Stomach (tissue), 4 donors: ENCODE data around the gene R3HDML.

Source experiments
- CTCF ChIP-seq, 7 experiments: fragments of 450-650 bp in 4 of 7; fragments of 200-600 bp in 3 of 7; sonication (generic) in 3 of 7; IDR thresholded peaks; one replicate each; pipeline ENCODE4 v1.5.1; 2016 to 2019; ENCODE audit warnings: antibody characterized with exemption in 7 of 7, control low read depth in 2 of 7, mild to moderate bottlenecking in 1 of 7
- EP300 ChIP-seq: sonication (generic); formaldehyde crosslinking; IDR thresholded peaks from one replicate; pipeline ENCODE4 v1.6.1; 2017; ENCODE audit warnings: antibody characterized with exemption
- POLR2A ChIP-seq, 4 donors: fragments of 450-650 bp; IDR thresholded peaks; one replicate each; pipeline ENCODE4 v1.6.1; 2016; ENCODE audit warnings: antibody characterized with exemption in 4 of 4, control low read depth in 2 of 4, mild to moderate bottlenecking in 1 of 4, moderate library complexity in 1 of 4

- TF ChIP-seq CTCF (IDR thresholded peaks at IDR 0.05): no peak
- TF ChIP-seq EP300: no peak
- no peak for TF ChIP-seq POLR2A (IDR thresholded peaks at IDR 0.05)
Measured at GRCh38 chr20:44334709-44335108, 2.1 kb upstream of the R3HDML start.
